Activated T-helper 17 cell treated with anti-CD3 and anti-CD28 coated beads, Interleukin-2, amount 50 U/mL, for 72 hours (primary cell): ENCODE measurements around the gene CFAP299. TPM values are rescaled to one million over a fixed set of nuclear protein-coding genes. Genes with fewer than 3 reads are reported as not detected.
"Not testable (repeated sequence)": the region's sequence is repeated elsewhere in the genome, so short reads cannot be mapped to it uniquely, and the experiment has no call there.

Experiments used
- ATAC-seq: fragments of 150-1000 bp; cut with Tn5 transposase; replicated peaks from 2 replicates; pipeline ENCODE4 v1.10.0; 2021; ENCODE audit warnings: mild to moderate bottlenecking, moderate library complexity
- H3K27ac Mint-ChIP-seq: one replicate; pipeline ENCODE4 v1.8.0; 2022; ENCODE audit warnings: mixed read lengths
- H3K27me3 Mint-ChIP-seq: one replicate; pipeline ENCODE4 v1.8.0; 2022; ENCODE audit warnings: mixed read lengths
- H3K36me3 Mint-ChIP-seq: one replicate; pipeline ENCODE4 v1.8.0; 2022; ENCODE audit warnings: low read depth, mild to moderate bottlenecking, mixed read lengths
- H3K4me1 Mint-ChIP-seq: one replicate; pipeline ENCODE4 v1.8.0; 2022; ENCODE audit warnings: mixed read lengths
- H3K4me3 Mint-ChIP-seq: one replicate; pipeline ENCODE4 v1.8.0; 2022; ENCODE audit warnings: mild to moderate bottlenecking, mixed read lengths
- H3K9me3 Mint-ChIP-seq: one replicate; pipeline ENCODE4 v1.8.0; 2022; ENCODE audit warnings: mixed read lengths
- total RNA-seq, 2 donors: library from RNA; stranded (reverse); gene quantifications; one replicate each; pipeline ENCODE4 v1.2.3, GENCODE V29; 2022

CFAP299 gene
- total RNA-seq, 2 donors from 2014 or later, result 1.1 TPM; not detected in 1

GRCh38 chr4:80619070-80619674 lies 283.6 kb downstream of the CFAP299 start:
- Mint-ChIP-seq H3K4me1 (no peaks in the 10 kb centered on the region), H3K36me3 (no peaks in the 10 kb centered on the region), H3K27ac (no peak overlapping the region), H3K4me3 (no peak overlapping the region), H3K9me3 (peaks cover 12% of the 10 kb centered on the region), H3K27me3 (no peaks in the 10 kb centered on the region)
- no peak for ATAC-seq

GRCh38 chr4:80631861-80632260 lies 296.3 kb downstream of the CFAP299 start:
- peaks cover 4% of the 10 kb centered on the region for H3K9me3 Mint-ChIP-seq
- H3K27ac Mint-ChIP-seq, result no peak overlapping the region
- H3K4me3 Mint-ChIP-seq, result no peak overlapping the region
- no peaks in the 10 kb centered on the region for H3K27me3 Mint-ChIP-seq
- no peaks in the 10 kb centered on the region for H3K4me1 Mint-ChIP-seq
- H3K36me3 Mint-ChIP-seq, result no peaks in the 10 kb centered on the region
- no peak for ATAC-seq

- no peaks in the 10 kb centered on the region for H3K27me3 Mint-ChIP-seq
- H3K27ac Mint-ChIP-seq, result no peak overlapping the region
- ATAC-seq, result no peak
- no peaks in the 10 kb centered on the region for H3K36me3 Mint-ChIP-seq
- H3K4me3 Mint-ChIP-seq, result no peak overlapping the region
- no peaks in the 10 kb centered on the region for H3K4me1 Mint-ChIP-seq
- H3K9me3 Mint-ChIP-seq, result no peaks in the 10 kb centered on the region
Observed at GRCh38 chr4:80637190-80637589, 301.7 kb downstream of the CFAP299 start.

- no peak overlapping the region for H3K27ac Mint-ChIP-seq
- no peak for ATAC-seq
Observed at GRCh38 chr4:80646061-80646460, 310.5 kb downstream of the CFAP299 start.

GRCh38 chr4:80655662-80656061 lies 320.1 kb downstream of the CFAP299 start:
- Mint-ChIP-seq H3K36me3 (no peaks in the 10 kb centered on the region), H3K4me3 (no peak overlapping the region), H3K4me1 (no peaks in the 10 kb centered on the region), H3K9me3 (no peaks in the 10 kb centered on the region), H3K27me3 (no peaks in the 10 kb centered on the region), H3K27ac (no peak overlapping the region)
- no peak for ATAC-seq

More at GRCh38 chr4:80646061-80646460, 310.5 kb downstream of the CFAP299 start:
- Mint-ChIP-seq H3K9me3 (no peaks in the 10 kb centered on the region), H3K4me1 (no peaks in the 10 kb centered on the region), H3K27me3 (no peaks in the 10 kb centered on the region), H3K36me3 (no peaks in the 10 kb centered on the region), H3K4me3 (no peak overlapping the region)

GRCh38 chr4:80670118-80670517 lies 334.6 kb downstream of the CFAP299 start:
- ATAC-seq, H3K9me3 Mint-ChIP-seq, H3K4me3 Mint-ChIP-seq, H3K27ac Mint-ChIP-seq, H3K4me1 Mint-ChIP-seq, H3K36me3 Mint-ChIP-seq, H3K27me3 Mint-ChIP-seq: not testable (repeated sequence)

GRCh38 chr4:80678413-80678812 lies 342.9 kb downstream of the CFAP299 start:
- Mint-ChIP-seq H3K36me3 (no peaks in the 10 kb centered on the region), H3K4me3 (no peak overlapping the region), H3K9me3 (no peaks in the 10 kb centered on the region), H3K27ac (no peak overlapping the region), H3K27me3 (peaks cover 14% of the 10 kb centered on the region), H3K4me1 (no peaks in the 10 kb centered on the region)
- ATAC-seq, result no peak

- H3K9me3 Mint-ChIP-seq, result no peaks in the 10 kb centered on the region
- no peak for ATAC-seq
- H3K36me3 Mint-ChIP-seq, result no peaks in the 10 kb centered on the region
- H3K27me3 Mint-ChIP-seq, result peaks cover 14% of the 10 kb centered on the region
- no peak overlapping the region for H3K4me3 Mint-ChIP-seq
- H3K4me1 Mint-ChIP-seq, result no peaks in the 10 kb centered on the region
- H3K27ac Mint-ChIP-seq, result no peak overlapping the region
Observed at GRCh38 chr4:80680934-80681333, 345.4 kb downstream of the CFAP299 start.

- Mint-ChIP-seq H3K4me1 (no peaks in the 10 kb centered on the region), H3K4me3 (no peak overlapping the region), H3K9me3 (no peaks in the 10 kb centered on the region), H3K36me3 (no peaks in the 10 kb centered on the region), H3K27ac (no peak overlapping the region), H3K27me3 (peaks cover 20% of the 10 kb centered on the region)
- no peak for ATAC-seq
Observed at GRCh38 chr4:80685214-80685613, 349.7 kb downstream of the CFAP299 start.

GRCh38 chr4:80687736-80688135 lies 352.2 kb downstream of the CFAP299 start:
- peaks cover 10% of the 10 kb centered on the region for H3K27me3 Mint-ChIP-seq
- not testable (repeated sequence) for H3K36me3 Mint-ChIP-seq, H3K9me3 Mint-ChIP-seq, H3K4me3 Mint-ChIP-seq, ATAC-seq, H3K4me1 Mint-ChIP-seq, H3K27ac Mint-ChIP-seq

- no peaks in the 10 kb centered on the region for H3K9me3 Mint-ChIP-seq
- H3K4me3 Mint-ChIP-seq, result no peak overlapping the region
- no peak overlapping the region for H3K27ac Mint-ChIP-seq
- no peak for ATAC-seq
- no peaks in the 10 kb centered on the region for H3K4me1 Mint-ChIP-seq
- no peaks in the 10 kb centered on the region for H3K36me3 Mint-ChIP-seq
- H3K27me3 Mint-ChIP-seq, result no peaks in the 10 kb centered on the region
Observed at GRCh38 chr4:80694171-80694570, 358.6 kb downstream of the CFAP299 start.

GRCh38 chr4:80705311-80705710 lies 369.8 kb downstream of the CFAP299 start:
- Mint-ChIP-seq H3K9me3 (no peaks in the 10 kb centered on the region), H3K4me3 (no peak overlapping the region), H3K27me3 (no peaks in the 10 kb centered on the region), H3K4me1 (peaks cover 4% of the 10 kb centered on the region), H3K36me3 (no peaks in the 10 kb centered on the region), H3K27ac (no peak overlapping the region)
- no peak for ATAC-seq

GRCh38 chr4:80709082-80709869 lies 373.7 kb downstream of the CFAP299 start:
- H3K4me3 Mint-ChIP-seq, result no peak overlapping the region
- no peak overlapping the region for H3K27ac Mint-ChIP-seq
- no peaks in the 10 kb centered on the region for H3K36me3 Mint-ChIP-seq
- ATAC-seq, result no peak
- no peaks in the 10 kb centered on the region for H3K9me3 Mint-ChIP-seq
- H3K27me3 Mint-ChIP-seq, result no peaks in the 10 kb centered on the region
- H3K4me1 Mint-ChIP-seq, result peaks cover 4% of the 10 kb centered on the region

- ATAC-seq, result no peak
- Mint-ChIP-seq H3K9me3 (no peaks in the 10 kb centered on the region), H3K4me3 (no peak overlapping the region), H3K27ac (no peak overlapping the region), H3K4me1 (peaks cover 4% of the 10 kb centered on the region), H3K27me3 (no peaks in the 10 kb centered on the region), H3K36me3 (no peaks in the 10 kb centered on the region)
Observed at GRCh38 chr4:80710748-80711451, 375.4 kb downstream of the CFAP299 start.

GRCh38 chr4:80711956-80712355 lies 376.4 kb downstream of the CFAP299 start:
- Mint-ChIP-seq H3K27me3 (no peaks in the 10 kb centered on the region), H3K4me3 (no peak overlapping the region), H3K36me3 (no peaks in the 10 kb centered on the region), H3K27ac (no peak overlapping the region), H3K9me3 (no peaks in the 10 kb centered on the region), H3K4me1 (peaks cover 4% of the 10 kb centered on the region)
- ATAC-seq, result no peak
